Keratinocyte (primary cell): ENCODE results near the gene GPBP1. TPM values are rescaled to one million over a fixed set of nuclear protein-coding genes. Genes with fewer than 3 reads are reported as not detected.

Experiments used
- DNase-seq: peaks from one replicate; pipeline ENCODE4 v3.0.0-alpha.2; 2011; ENCODE audit warnings: low read depth, missing footprints, low spot score
- FAIRE-seq: peaks from 2 replicates; lab custom pipeline; 2011; peaks lifted over from hg19 to GRCh38; lab: Jason Lieb, UNC
- H2AFZ ChIP-seq: 2 replicates; pipeline ENCODE4 v1.6.0; 2012; ENCODE audit warnings: low read length, control low read depth, inconsistent platforms; ENCODE audit not compliant: control insufficient read depth
- H3K27ac ChIP-seq: 2 replicates; pipeline ENCODE4 v1.5.1; 2011; ENCODE audit warnings: low read length; ENCODE audit not compliant: control insufficient read depth, insufficient read depth
- H3K27me3 ChIP-seq: 3 replicates; pipeline ENCODE4 v1.6.0; 2011; ENCODE audit warnings: low read length; ENCODE audit not compliant: control insufficient read depth, insufficient read depth; ENCODE audit errors: extremely low read depth
- H3K36me3 ChIP-seq, 2 experiments: 2 replicates in 1 of 2; 3 replicates in 1 of 2; pipeline ENCODE4 v1.5.1; 2011; ENCODE audit warnings: low read length in 2 of 2, mild to moderate bottlenecking in 1 of 2; ENCODE audit not compliant: control insufficient read depth in 2 of 2, insufficient read depth in 2 of 2; ENCODE audit errors: extremely low read depth in 1 of 2
- H3K4me1 ChIP-seq: 3 replicates; pipeline ENCODE4 v1.5.1; 2011; ENCODE audit warnings: low read length; ENCODE audit not compliant: control insufficient read depth, insufficient read depth; ENCODE audit errors: extremely low read depth
- H3K4me2 ChIP-seq: 3 replicates; pipeline ENCODE4 v1.6.0; 2011; ENCODE audit warnings: low read depth, low read length; ENCODE audit not compliant: control insufficient read depth, insufficient read depth; ENCODE audit errors: extremely low read depth
- H3K4me3 ChIP-seq, 3 experiments: fragments of 200-600 bp in 1 of 3; sonication (generic) in 1 of 3; 2 replicates in 2 of 3; 3 replicates in 1 of 3; pipeline ENCODE4 v1.5.1; 2011 to 2016; ENCODE audit warnings: low read length in 3 of 3, mild to moderate bottlenecking in 3 of 3, control low read depth in 2 of 3, inconsistent platforms in 1 of 3, low read depth in 1 of 3, mixed read lengths in 1 of 3, mixed run types in 1 of 3, moderate library complexity in 1 of 3; ENCODE audit not compliant: control insufficient read depth in 2 of 3, insufficient read depth in 2 of 3; ENCODE audit errors: extremely low read depth in 1 of 3
- H3K79me2 ChIP-seq: 2 replicates; pipeline ENCODE4 v1.6.0; 2012; ENCODE audit warnings: low read length; ENCODE audit not compliant: control insufficient read depth, insufficient read depth
- H3K9ac ChIP-seq: 3 replicates; pipeline ENCODE4 v1.6.0; 2011; ENCODE audit warnings: low read length; ENCODE audit not compliant: control insufficient read depth, insufficient read depth; ENCODE audit errors: extremely low read depth
- H3K9me1 ChIP-seq: 3 replicates; pipeline ENCODE4 v1.6.0; 2011; ENCODE audit warnings: low read length; ENCODE audit not compliant: control insufficient read depth, insufficient read depth; ENCODE audit errors: extremely low read depth
- H3K9me3 ChIP-seq: 2 replicates; pipeline ENCODE4 v1.5.1; 2012; ENCODE audit warnings: low read depth, low read length; ENCODE audit not compliant: control insufficient read depth
- H4K20me1 ChIP-seq: 3 replicates; pipeline ENCODE4 v1.6.0; 2011; ENCODE audit warnings: low read length; ENCODE audit not compliant: control insufficient read depth, insufficient read depth; ENCODE audit errors: extremely low read depth
- CTCF ChIP-seq, 3 experiments: IDR thresholded peaks in 1 of 3; conservative IDR thresholded peaks in 1 of 3; optimal IDR thresholded peaks in 1 of 3; 2 replicates in 2 of 3; 3 replicates in 1 of 3; pipeline versions ENCODE3 to v1.5.1; 2011; ENCODE audit warnings: low read length in 3 of 3, mild to moderate bottlenecking in 3 of 3, moderate library complexity in 2 of 3, control low read depth in 1 of 3, inconsistent platforms in 1 of 3; ENCODE audit not compliant: insufficient read depth in 2 of 3; ENCODE audit errors: extremely low read depth in 1 of 3
- EZH2 ChIP-seq: IDR thresholded peaks from one replicate; pipeline ENCODE4 v1.6.1; 2012; ENCODE audit warnings: inconsistent platforms, mild to moderate bottlenecking, low read length, moderate library complexity
- dilution Hi-C: fragments of 300-500 bp; cut with MboI; formaldehyde crosslinking; loops from one replicate; pipeline ENCODE4 v1.7.0; 2020; ENCODE audit warnings: low sequenced_read_pairs; ENCODE audit not compliant: extremely low pct_ligation_motif_present
- polyA plus RNA-seq, 5 experiments: library from polyadenylated mRNA; depleted of rRNA in 3 of 5; stranded (reverse) in 3 of 5; stranded (forward) in 1 of 5; unstranded in 1 of 5; fragments of >200 nt; gene quantifications; 1 replicate in 1 of 5; 2 replicates in 3 of 5; 3 replicates in 1 of 5; pipeline versions ENCODE4 v1.2.1 to v1.2.3, GENCODE V29; 2011 to 2012; ENCODE audit warnings: missing spikeins in 2 of 5, low read depth in 1 of 5, low replicate concordance in 1 of 5

The GPBP1 gene
- polyA plus RNA-seq, 1 donor (not counting 4 experiments of a cell fraction or from before 2014, with no cell fraction given), result 44.1 TPM

- Histone ChIP-seq H3K36me3 (peaks cover 8 to 19% of the 10 kb centered on the region in 2 experiments), H3K4me2 (no peak overlapping the region), H3K27ac (no peak overlapping the region), H3K9ac (no peak overlapping the region), H3K9me3 (no peaks in the 10 kb centered on the region), H3K79me2 (no peaks in the 10 kb centered on the region), H3K27me3 (no peaks in the 10 kb centered on the region), H4K20me1 (no peaks in the 10 kb centered on the region), H3K4me1 (no peaks in the 10 kb centered on the region), H2AFZ (no peak overlapping the region), H3K4me3 (no peak overlapping the region), H3K9me1 (no peaks in the 10 kb centered on the region)
- dilution Hi-C loops, result no loop called here
- DNase-seq (no peak), FAIRE-seq (no peak)
- no peak for TF ChIP-seq CTCF (optimal IDR thresholded peaks at IDR 0.05 in 1 of 3, IDR thresholded peaks at IDR 0.05 in 1 of 3, conservative IDR thresholded peaks at IDR 0.05 in 1 of 3; ENCODE audit: extremely low read depth in 1 of 3, insufficient read depth in 2 of 3, low read length in 3 of 3)
- no peak for TF ChIP-seq EZH2
Measured at GRCh38 chr5:57247765-57248164, 73.9 kb downstream of the GPBP1 start.

- Histone ChIP-seq H3K4me3 (no peak overlapping the region), H3K27ac (no peak overlapping the region), H4K20me1 (no peaks in the 10 kb centered on the region), H3K79me2 (peaks cover 2% of the 10 kb centered on the region), H3K9me1 (no peaks in the 10 kb centered on the region), H3K4me1 (no peaks in the 10 kb centered on the region), H2AFZ (no peak overlapping the region), H3K27me3 (no peaks in the 10 kb centered on the region), H3K9ac (no peak overlapping the region), H3K4me2 (no peak overlapping the region), H3K36me3 (peaks cover 8 to 26% of the 10 kb centered on the region in 2 experiments), H3K9me3 (no peaks in the 10 kb centered on the region)
- FAIRE-seq, result no peak
- TF ChIP-seq CTCF (optimal IDR thresholded peaks at IDR 0.05 in 1 of 3, IDR thresholded peaks at IDR 0.05 in 1 of 3, conservative IDR thresholded peaks at IDR 0.05 in 1 of 3; ENCODE audit: extremely low read depth in 1 of 3, insufficient read depth in 2 of 3, low read length in 3 of 3) (no peak), EZH2 (no peak)
- dilution Hi-C loops, result no loop called here
- no peak for DNase-seq
Measured at GRCh38 chr5:57249265-57249874, 75.5 kb downstream of the GPBP1 start.
